DND-41 (cell line): ENCODE data around the gene C11orf24.

Source experiments
- CTCF ChIP-seq: IDR thresholded peaks from 2 replicates; pipeline ENCODE4 v1.5.1; 2012; ENCODE audit warnings: borderline replicate concordance, low read length, moderate library complexity, mild to moderate bottlenecking; ENCODE audit not compliant: poor library complexity, severe bottlenecking; ENCODE audit errors: extremely low read depth
- EZH2 ChIP-seq: IDR thresholded peaks from 3 replicates; pipeline ENCODE4 v1.6.1; 2012; ENCODE audit warnings: borderline replicate concordance, low read depth, mild to moderate bottlenecking, moderate library complexity, low read length, inconsistent platforms; ENCODE audit not compliant: severe bottlenecking

DNA sequence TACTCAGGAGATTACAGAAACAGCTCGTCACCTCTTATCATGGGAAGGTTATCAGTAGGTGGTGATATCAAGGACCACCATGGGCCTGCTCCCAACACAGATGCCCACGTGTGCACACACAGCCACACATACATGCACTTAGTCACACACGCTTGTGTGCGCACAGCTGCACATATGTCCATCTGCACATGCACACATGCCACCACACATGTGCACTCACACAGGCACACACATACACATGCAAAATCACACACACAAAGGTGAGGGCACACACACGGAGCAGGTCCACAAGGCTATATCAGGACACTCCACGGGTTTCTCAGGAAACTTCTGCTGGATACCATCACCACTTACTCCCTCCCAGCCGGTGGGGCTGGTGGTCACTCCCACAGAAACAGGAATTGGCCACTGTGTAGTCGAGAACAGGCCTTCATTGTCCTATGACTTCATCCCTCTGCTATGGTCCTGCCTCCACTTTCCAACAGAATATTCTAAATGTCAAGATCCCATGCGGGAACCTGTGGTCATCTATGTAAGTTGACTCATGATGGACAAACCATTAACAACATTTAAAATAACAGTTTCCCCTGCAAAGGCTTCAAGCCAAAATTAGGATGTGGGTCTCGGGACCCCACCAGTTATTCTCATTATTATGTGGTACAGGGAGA, 2.2 kb downstream of the C11orf24 start:
- TF ChIP-seq CTCF (no peak), EZH2 (no peak)
